ENCODE data around the gene EPC1. TPM values are rescaled to one million over a fixed set of nuclear protein-coding genes. Genes with fewer than 3 reads are reported as not detected.

Gene EPC1
- total and polyA plus RNA-seq, 9 of the 15 experiments (the other 6 are each of a cell fraction or from before 2014, with no cell fraction given), result 7.0 to 43.6 (median 16.1) TPM

DNA sequence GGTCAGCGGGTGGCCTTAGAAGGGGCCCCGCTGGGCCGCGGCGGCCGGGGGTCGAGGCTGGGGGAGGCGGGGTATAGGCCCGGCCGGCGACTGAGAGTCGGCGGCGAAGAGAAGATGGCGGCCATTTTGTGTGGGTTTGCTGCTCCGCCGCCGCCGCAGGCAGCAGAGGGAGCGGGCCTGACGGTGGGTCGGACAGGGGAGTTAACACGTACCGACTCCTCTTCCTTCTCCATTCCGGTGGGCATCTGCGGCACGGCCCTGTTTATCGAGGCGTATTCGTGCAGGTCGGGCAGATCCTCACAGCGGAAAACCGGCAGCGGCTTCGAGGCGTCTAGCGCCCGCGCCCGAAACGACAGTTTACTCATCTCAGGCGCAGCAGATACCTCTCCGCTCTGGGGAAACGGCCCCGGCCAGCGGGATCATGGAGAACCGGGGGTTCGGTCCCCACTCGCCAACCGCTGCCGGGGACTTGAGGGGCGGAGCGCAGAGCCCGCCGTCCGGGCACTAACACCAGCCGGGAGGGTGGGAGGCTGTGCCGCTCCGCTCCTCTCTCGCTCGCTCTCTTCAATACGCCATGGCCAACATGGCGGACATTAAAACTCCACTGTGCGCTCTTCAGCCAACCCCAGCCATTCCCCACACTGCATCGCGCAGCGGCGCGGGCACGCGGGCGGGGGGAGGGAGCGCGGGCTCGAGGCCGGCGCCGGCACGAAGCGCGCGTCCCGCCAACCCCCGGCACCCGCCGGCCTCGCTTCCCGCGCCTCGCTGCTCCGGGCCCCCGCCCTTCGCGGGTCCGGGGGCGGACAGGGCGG is at the start of gene EPC1 (continued):
- TF ChIP-seq ARID1B (IDR thresholded peaks at IDR 0.05), result no peak
- TF ChIP-seq, protein P1, sequence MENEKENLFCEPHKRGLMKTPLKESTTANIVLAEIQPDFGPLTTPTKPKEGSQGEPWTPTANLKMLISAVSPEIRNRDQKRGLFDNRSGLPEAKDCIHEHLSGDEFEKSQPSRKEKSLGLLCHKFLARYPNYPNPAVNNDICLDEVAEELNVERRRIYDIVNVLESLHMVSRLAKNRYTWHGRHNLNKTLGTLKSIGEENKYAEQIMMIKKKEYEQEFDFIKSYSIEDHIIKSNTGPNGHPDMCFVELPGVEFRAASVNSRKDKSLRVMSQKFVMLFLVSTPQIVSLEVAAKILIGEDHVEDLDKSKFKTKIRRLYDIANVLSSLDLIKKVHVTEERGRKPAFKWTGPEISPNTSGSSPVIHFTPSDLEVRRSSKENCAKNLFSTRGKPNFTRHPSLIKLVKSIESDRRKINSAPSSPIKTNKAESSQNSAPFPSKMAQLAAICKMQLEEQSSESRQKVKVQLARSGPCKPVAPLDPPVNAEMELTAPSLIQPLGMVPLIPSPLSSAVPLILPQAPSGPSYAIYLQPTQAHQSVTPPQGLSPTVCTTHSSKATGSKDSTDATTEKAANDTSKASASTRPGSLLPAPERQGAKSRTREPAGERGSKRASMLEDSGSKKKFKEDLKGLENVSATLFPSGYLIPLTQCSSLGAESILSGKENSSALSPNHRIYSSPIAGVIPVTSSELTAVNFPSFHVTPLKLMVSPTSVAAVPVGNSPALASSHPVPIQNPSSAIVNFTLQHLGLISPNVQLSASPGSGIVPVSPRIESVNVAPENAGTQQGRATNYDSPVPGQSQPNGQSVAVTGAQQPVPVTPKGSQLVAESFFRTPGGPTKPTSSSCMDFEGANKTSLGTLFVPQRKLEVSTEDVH (IDR thresholded peaks at IDR 0.05; ENCODE audit: low read depth, partially characterized antibody), result no peak
- TF ChIP-seq, protein P2, sequence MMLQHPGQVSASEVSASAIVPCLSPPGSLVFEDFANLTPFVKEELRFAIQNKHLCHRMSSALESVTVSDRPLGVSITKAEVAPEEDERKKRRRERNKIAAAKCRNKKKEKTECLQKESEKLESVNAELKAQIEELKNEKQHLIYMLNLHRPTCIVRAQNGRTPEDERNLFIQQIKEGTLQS (IDR thresholded peaks at IDR 0.05), result no peak
- TF ChIP-seq, protein P2 (CRISPR knock-in tag; conservative IDR thresholded peaks at IDR 0.05), result no peak

DNA sequence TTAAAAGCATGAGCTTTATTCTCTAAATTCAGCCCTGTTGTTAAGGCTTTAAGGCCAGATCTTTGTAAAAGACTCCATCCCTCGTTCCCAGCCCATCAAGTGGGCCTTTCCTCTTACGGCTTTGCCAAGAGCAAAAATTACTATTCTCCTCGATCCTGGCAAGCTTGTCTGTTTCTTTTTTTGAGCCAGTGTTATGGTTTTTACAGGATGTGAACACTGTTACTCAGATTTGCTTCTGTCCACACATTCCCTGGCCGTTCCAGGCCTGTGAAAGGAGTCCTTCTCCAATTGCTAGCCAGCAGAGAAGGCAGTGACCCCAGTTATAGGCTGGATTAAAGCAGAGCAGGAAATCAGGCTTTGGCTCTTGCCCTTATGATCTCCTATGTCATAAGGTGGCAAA is 47.0 kb upstream of the EPC1 start:
- Histone ChIP-seq H3K79me2 (ENCODE audit: control insufficient read depth, insufficient read depth, low read length) (no peaks in the 10 kb centered on the region), H3K9ac (ENCODE audit: insufficient read depth in 1 of 2, low read depth in 2 of 2, low read length in 2 of 2) (no peak overlapping the region), H3K9me1 (ENCODE audit: control insufficient read depth, insufficient read depth, low read length) (no peaks in the 10 kb centered on the region), H3K27ac (ENCODE audit: extremely low read depth, low read depth, low read length) (no peak overlapping the region), H3K4me2 (ENCODE audit: insufficient read depth, low read length) (no peak overlapping the region), H2AFZ (ENCODE audit: low read depth, low read length) (peak overlapping the region; percentile 29; the same call in 1 of the 2 replicates), H3K27me3 (ENCODE audit: control insufficient read depth in 2 of 2, insufficient read depth in 2 of 2, low read length in 2 of 2) (no peaks in the 10 kb centered on the region), H3K9me3 (replicated peaks; ENCODE audit: control insufficient read depth, insufficient read depth, low read depth, low read length) (no peaks in the 10 kb centered on the region), H3K36me3 (ENCODE audit: control insufficient read depth, insufficient read depth, low read length) (no peaks in the 10 kb centered on the region), H3K4me3 (no peak overlapping the region), H4K20me1 (replicated peaks; ENCODE audit: control insufficient read depth, insufficient read depth, low read length) (no peaks in the 10 kb centered on the region), H3K4me1 (replicated peaks in 1 of 2; ENCODE audit: control insufficient read depth in 2 of 2, insufficient read depth in 2 of 2, low read length in 2 of 2) (no peaks in the 10 kb centered on the region)
- ChIA-PET CTCF (ENCODE audit: low intra/inter-chr PET ratio) (no interaction called here), POLR2A (interaction anchor here (1.2 to 1.4 kb wide), 2 partner anchors 14 to 16 kb away, joined by 3 to 4 read pairs; no protein-coding TSS in a partner anchor)
- ATAC-seq (no peak), DNase-seq (ENCODE audit: extremely low read depth in 1 of 4, low spot score in 3 of 4) (no peak), FAIRE-seq (no peak)
- in situ Hi-C loops (cut with MboI) (no loop called here), intact Hi-C loops (cut with micrococcal nuclease) (no loop called here)
- BruUV-seq (replicated peaks), result no TSS peak
- 40% methylated on average over 4 of the region's 4 CpGs for WGBS (ENCODE audit: insufficient coverage, low coverage, missing lambda C conversion rate)
- TF ChIP-seq ZFP30 (CRISPR knock-in tag; IDR thresholded peaks at IDR 0.05; ENCODE audit: borderline replicate concordance) (no peak), DACH1 (IDR thresholded peaks at IDR 0.05; ENCODE audit: partially characterized antibody) (no peak), COPS2 (conservative IDR thresholded peaks at IDR 0.05) (no peak), CREM (IDR thresholded peaks at IDR 0.05; ENCODE audit: low read depth) (no peak)
- TF ChIP-seq, protein P3, sequence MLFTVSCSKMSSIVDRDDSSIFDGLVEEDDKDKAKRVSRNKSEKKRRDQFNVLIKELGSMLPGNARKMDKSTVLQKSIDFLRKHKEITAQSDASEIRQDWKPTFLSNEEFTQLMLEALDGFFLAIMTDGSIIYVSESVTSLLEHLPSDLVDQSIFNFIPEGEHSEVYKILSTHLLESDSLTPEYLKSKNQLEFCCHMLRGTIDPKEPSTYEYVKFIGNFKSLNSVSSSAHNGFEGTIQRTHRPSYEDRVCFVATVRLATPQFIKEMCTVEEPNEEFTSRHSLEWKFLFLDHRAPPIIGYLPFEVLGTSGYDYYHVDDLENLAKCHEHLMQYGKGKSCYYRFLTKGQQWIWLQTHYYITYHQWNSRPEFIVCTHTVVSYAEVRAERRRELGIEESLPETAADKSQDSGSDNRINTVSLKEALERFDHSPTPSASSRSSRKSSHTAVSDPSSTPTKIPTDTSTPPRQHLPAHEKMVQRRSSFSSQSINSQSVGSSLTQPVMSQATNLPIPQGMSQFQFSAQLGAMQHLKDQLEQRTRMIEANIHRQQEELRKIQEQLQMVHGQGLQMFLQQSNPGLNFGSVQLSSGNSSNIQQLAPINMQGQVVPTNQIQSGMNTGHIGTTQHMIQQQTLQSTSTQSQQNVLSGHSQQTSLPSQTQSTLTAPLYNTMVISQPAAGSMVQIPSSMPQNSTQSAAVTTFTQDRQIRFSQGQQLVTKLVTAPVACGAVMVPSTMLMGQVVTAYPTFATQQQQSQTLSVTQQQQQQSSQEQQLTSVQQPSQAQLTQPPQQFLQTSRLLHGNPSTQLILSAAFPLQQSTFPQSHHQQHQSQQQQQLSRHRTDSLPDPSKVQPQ (CRISPR knock-in tag; IDR thresholded peaks at IDR 0.05; ENCODE audit: borderline replicate concordance), result no peak
- TF ChIP-seq, protein P4, sequence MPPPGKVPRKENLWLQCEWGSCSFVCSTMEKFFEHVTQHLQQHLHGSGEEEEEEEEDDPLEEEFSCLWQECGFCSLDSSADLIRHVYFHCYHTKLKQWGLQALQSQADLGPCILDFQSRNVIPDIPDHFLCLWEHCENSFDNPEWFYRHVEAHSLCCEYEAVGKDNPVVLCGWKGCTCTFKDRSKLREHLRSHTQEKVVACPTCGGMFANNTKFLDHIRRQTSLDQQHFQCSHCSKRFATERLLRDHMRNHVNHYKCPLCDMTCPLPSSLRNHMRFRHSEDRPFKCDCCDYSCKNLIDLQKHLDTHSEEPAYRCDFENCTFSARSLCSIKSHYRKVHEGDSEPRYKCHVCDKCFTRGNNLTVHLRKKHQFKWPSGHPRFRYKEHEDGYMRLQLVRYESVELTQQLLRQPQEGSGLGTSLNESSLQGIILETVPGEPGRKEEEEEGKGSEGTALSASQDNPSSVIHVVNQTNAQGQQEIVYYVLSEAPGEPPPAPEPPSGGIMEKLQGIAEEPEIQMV (tag; conservative IDR thresholded peaks at IDR 0.05; ENCODE audit: low read depth), result no peak

All from K562 (cell line).